CD4-positive, alpha-beta T cell treated with Interleukin-15 for 1 hour (primary cell): ENCODE measurements around the gene SLC16A10.
"Not testable (repeated sequence)": the region's sequence is repeated elsewhere in the genome, so short reads cannot be mapped to it uniquely, and the experiment has no call there.

Experiments used
- DNase-seq: peaks from one replicate; pipeline ENCODE4 v3.0.0-alpha.2; 2020

The SLC16A10 gene, protein sequence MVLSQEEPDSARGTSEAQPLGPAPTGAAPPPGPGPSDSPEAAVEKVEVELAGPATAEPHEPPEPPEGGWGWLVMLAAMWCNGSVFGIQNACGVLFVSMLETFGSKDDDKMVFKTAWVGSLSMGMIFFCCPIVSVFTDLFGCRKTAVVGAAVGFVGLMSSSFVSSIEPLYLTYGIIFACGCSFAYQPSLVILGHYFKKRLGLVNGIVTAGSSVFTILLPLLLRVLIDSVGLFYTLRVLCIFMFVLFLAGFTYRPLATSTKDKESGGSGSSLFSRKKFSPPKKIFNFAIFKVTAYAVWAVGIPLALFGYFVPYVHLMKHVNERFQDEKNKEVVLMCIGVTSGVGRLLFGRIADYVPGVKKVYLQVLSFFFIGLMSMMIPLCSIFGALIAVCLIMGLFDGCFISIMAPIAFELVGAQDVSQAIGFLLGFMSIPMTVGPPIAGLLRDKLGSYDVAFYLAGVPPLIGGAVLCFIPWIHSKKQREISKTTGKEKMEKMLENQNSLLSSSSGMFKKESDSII

DNA sequence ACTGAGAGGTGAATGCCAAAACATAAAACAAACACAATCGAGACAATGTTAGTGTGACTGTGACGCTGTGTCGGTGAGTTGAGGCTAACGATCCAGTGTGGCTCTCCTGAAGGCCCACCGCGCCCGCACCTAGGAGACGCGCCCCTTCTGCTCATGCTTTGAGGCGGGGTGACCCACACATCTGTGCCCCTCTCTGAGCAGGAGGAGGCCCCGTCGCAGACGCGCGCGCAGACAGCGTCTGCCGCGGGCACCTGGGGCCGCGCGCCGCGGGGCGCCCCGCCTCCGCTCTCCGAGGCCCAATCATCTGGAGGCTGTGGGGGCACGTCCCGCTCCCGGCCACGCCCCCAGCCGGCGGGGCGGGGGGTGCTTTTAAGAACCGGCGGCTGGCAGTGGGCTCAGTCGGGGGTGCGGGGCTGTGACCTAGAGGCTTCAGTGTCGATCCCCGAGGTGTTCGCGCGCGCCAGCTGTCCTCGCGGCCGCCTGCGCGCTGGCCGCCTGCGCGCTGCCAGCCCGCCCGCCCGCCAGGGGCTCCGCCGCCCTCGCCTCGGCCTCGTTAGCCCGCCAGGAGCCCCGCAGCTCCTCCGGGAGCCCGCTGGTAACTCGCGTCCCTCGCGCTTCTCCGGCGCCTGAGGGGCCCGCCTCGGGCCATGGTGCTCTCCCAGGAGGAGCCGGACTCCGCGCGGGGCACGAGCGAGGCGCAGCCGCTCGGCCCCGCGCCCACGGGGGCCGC lies at the start of gene SLC16A10:
Gene SLC16A10, plus strand, starts transcription at position 398 of the 730 bp plus-strand sequence. Its CDS starts 250 bp downstream, at position 648.
- DNase-seq: peak; percentile 88

DNA sequence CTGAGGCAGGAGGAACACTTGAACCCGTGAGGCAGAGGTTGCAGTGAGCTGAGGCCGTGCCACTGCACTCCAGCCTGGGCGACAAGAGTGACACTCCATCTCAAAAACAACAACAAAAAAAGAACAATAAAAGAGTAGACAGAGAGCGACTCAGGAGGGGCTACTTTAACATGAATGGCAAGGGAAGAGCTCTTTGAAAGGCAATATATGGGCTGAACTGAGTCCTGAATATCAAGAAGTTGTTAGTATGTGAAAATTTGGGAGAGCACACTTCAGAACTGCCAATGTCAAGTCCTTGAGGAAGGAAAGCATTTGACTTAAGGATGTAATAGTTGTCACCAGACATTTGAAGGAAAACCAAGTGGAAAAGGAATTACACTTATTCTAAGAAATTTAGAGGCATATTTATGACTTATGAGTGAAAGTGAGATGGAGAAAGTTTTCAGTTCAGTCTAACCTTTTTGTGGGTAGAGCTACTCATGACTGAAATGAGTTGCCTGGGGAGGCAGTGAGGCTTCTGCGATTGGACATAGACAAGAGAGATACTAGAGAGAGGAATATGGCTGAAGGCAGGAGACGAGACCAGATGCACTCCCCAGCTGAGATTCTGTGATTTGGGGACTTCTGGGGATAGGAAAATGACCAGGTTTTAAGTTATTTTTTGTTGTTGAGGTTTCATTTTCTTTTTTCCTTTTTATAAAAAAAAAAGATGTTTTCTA lies 48.6 kb upstream of the SLC16A10 start:
- no peak for DNase-seq

DNA sequence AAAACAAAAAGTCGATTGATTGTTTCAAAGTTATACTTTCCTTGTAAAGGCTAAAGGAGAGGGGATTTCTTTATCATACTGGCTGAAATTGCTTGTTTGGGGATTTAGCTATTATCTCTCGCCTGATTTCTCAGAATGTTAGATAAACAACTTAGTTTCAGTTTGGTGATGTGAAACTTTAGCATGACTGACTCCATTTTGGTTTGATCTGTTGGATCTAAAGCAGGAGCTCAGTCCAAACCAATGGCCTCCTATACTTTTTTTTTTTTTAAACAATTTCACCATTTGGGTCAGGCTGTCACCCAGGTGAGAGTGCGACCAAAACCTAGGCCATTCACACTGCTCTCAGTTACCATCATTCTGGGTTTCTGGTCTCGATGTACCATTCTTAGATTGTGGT lies 45.4 kb upstream of the SLC16A10 start:
- DNase-seq: no peak

DNA sequence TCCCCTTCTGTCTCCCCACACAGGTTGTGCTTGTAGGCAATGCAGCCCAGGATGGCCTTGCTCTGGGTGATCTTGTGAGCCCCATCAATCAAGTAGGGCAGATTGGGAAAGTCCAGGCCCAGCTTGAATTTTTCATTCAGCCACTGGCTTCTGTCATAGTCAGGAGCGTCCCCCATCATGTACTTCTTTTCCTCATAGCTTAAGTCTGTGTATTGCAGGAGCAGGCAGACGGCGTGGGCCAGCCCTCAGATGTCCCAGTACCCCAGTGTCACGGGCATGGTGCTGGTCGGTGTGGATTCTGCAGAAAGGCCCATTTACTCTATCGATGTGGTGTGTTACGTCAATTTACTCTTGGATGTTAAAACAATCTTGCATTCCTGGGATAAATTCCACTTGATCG lies 40.1 kb upstream of the SLC16A10 start:
- DNase-seq: no peak

DNA sequence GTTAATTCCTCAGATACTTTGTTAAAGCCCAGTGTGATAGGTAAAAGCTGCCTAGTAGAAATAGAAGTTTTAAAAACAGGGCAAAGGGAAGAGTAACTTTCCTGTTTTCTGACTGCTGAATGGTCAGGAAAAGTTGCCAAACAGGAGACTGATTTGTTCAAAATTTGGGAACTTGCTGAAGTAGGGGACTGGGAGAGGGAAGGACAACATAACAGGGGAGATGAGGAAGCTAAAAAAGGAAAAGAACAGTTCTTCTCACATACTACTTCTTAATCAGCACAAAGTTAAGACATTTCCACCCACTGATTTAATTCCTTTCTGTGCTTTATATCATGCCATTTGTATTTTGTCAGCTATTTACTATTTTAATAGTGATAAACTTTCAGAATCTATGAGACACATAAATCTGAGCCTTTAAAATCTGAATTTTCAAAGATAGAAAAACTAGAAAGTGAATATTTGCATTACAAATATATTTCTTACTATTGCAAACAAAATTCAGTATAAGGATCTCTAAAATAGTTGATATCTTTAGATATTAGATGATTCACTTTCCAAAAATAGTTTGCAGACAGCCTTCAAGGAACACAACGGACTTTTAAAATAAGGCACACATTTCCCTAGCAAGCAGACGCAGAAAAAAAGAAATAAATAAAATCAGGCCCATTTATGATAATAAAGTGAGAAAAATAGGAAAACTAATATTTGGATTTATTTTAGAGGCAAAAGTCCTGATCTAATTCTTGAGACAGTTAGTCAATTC lies 36.9 kb upstream of the SLC16A10 start:
- DNase-seq: no peak

DNA sequence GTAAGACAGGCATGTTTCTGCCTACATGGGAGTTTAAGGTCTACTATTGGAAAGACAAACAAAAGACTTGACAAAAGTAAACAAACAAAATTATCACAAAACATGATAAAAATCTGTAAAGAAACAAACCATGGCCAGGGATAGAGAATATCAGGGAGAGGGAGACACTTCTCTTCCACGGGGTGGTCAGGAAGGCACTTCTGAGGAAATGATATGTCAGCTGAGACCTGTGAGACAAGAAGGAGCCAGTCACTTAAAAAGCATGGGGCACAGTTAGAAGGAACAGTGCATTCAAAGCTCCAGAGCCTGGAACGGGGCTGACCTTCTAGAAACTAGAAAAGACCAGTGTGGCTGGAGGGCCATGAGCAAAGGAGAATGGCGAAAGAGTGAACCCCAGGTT lies 35.1 kb upstream of the SLC16A10 start:
- no peak for DNase-seq

DNA sequence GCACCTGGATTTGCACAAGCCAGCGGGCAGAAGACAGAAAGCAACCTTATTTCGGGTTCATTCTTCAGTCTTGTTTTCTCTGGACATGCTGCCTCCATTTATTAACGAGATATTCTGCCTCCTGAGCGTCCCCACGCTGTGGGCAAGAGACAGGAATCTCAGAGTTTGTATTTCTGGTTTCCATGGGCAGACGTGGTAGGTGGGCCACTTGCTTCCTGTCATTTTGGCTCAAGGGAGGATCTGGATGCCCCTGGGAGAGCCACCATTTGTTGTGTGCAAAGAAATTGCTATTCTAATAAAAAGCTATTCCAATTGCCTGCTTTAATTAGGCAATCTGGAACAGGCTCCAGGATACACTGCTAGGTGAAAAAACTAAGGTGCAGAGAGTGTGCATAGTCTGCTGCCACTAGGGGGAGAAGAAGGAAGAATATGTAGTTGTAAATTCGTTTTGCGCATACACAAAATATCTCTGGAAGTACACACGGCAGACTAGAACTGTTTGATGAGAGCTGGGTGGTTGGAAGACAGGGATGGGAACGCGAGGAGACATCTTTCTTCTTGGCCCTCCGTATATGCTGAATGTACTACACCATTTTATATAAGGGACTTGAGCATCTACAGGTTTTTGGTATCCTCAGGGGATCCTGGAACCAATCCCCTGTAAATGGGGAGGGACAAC lies 30.1 kb upstream of the SLC16A10 start:
- DNase-seq: no peak

DNA sequence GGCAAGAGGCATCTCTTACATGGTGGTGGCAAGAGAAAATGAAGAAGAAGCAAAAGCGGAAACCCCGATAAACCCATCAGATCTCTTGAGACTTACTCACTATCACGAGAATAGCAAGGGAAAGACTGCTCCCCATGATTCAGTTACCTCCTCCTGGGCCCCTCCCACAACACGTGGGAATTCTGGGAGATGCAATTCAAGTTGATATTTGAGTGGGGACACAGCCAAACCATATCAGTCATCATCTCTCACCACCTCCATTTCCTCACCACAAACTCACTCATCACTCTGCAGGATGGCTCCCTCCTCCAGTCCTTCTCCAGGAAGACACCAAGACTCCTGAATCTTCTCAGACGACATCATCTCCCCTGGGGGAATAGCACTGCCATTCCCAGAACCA lies 25.8 kb upstream of the SLC16A10 start:
- no peak for DNase-seq

DNA sequence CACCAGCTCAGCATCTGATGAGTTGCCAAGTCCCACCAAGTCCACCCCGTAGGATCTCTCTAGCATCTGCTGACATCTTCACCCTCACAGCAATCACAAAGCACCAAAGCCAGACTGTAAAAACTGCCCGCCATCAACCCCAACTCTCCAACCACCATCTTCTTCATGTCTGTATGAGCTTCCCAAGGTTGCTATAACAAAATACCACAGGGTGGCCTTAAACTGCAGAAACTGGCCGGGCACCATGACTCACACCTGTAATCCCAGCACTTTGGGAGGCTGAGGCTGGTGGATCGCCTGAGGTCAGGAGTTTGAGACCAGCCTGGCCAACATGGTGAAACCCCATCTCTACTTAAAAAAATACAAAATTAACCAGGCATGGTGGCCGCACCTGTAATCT lies 25.3 kb upstream of the SLC16A10 start:
- DNase-seq: not testable (repeated sequence)

DNA sequence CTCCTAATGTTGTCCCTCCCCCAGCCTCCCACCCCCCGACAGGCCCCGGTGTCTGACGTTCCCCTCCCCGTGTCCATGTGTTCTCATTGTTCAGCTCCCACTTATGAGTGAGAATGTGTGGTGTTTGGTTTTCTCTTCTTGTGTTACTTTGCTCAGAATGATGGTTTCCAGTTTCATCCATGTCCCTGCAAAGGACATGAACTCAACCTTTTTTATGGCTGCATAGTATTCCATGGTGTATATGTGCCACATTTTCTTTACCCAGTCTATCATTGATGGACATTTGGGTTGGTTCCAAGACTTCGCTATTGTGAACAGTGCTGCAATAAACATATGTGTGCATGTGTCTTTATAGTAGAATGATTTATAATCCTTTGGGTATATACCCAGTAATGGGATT lies 24.4 kb upstream of the SLC16A10 start:
- not testable (repeated sequence) for DNase-seq

DNA sequence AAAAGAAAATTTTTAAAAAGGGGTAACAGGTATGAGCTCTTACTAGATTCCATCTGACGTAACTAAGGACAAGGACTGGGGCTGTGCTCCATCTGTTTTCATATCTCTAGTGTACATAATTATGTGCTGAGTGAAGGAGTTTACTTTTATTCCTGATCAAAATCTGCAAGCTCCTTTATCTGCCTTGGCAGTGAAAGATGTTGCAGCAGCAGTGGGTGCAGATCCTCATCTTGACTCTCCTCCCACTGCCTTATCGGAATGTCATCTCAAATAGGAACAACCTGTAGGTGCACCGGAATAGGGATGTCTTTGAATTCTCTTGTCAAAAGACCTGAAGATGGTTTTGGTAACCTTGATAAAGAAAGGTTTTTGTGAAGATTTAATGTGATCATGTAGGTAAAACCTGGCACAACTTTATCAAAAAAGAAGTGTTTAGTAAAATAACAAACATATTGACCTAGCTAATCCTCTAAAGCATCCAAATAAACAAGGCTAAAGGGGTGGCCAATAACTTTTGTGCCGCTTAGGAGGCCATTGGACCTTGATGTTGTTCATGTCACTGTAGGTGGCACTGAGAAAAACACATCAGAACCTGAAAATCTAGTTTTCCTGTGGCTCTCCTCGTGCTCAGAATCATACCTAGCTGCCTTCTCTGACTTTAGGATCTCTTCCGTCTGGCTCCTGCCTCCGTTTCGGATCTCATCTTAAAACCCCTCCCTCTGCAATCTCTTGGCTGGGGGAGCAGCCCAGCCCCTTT lies 19.0 kb upstream of the SLC16A10 start:
- DNase-seq: no peak

DNA sequence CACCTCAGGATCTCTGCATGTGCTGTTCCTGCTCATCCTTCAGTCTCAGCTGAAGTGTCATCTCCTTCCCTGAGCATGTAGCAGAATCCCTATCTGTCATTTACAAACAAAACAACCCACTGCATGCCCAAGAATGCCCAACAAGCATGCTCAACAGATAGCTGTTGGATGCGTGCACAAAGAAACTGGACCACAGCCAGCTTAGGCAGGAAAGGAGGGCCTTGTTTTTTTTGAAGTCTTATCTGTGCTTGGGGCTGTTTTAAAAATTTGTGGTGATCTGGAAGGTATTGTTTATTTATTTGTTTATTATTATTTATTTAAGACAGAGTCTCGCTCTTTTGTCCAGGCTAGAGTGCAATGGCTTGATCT lies 18.5 kb upstream of the SLC16A10 start:
- DNase-seq: no peak

DNA sequence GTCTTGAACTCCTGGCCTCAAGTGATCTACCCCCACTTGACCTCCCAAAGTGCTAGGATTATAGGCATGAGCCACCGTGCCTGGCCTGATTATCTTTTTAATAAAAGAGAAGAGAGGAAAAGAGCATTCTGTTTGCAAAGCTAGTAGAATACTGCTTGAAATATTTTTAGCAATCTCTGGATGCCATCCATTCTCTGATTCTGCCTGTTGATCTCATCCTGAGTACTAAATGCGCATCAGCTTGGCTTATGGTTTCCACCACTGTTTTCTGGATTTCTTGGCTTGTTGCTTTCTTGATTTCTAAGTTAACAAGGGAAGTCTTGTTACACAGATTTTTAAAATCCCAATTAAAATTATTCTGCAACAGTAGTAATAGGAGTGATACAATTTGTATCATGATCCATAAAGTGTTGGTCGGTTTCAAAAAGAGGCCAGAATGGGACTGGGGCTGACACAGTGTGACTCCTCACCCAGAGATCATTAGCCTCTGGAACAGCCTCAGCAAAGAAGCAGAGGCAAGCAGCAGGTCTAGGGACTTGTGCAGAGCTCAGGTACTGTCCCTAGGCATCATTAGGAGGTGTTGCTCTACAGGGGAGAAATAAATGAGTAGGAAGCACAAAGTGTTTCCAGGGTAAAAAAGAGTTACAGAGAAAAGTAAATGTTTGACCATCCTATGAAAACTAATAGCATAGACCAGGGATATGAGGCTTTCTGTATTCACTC lies 17.8 kb upstream of the SLC16A10 start:
- DNase-seq: no peak

DNA sequence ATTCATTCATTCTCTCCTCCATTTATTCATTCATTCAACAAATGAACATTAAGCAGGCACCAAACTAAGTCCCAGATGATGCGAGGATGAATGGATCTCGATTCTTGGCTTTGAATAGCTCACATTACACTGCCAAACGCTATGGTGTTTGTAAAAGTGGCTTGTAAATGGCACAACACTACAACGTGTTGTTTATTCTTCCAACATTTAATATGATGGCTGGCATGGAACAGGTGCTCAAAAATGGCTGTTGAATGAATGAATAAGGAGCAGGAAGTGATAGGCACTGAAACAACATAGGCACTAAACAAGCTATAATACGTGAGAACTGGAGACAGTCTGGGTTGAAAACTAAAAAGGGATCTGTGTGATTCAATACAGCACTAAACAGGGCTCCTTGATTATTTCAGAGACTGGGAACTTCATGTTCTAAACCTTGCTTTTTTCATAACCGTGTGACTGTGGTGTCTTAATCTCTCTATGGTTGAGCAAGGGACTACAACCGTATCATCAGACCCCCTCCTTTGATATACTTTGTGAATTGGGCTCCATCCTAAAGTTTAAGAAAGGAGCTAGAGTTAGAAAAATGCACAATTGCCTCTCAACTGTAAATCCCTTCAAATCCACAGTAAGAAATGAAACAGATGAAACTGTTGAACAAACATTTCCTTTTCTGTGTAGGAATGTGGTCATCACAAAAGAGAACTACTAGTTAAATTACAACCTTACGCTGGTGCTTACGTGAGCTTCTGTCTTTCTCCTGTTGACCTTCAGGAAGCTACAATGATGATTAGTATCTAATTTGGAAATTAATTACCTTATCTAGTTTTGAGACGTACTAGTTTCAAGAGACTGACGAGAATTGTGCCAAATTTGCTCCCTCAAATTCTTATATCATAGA lies 16.9 kb upstream of the SLC16A10 start:
- no peak for DNase-seq

DNA sequence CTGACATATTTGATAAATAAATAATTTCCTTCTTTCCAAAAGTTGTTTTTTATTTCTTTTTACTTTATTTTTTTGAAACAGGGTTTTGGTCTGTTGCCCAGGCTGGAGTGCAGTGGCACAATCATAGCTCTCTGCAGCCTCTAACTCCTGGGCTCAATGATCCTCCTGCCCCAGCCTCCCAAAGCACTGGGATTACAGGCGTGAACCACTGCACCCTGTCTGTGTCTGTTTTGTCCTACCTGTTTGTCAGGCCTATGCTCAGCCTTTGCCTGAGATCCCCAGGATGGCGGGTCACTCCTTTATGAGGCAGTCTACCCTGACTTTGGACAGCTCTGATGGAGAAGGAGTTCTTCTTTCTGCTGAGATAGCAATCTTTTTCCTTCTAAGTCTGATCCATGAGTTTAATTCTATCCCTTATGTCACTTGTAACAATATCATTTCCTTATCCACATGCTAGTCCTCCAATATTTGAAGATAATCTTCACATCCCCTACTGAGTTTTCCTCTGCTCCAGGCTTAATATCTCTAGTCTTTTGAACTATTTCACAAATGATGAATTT lies 14.4 kb upstream of the SLC16A10 start:
- no peak for DNase-seq

DNA sequence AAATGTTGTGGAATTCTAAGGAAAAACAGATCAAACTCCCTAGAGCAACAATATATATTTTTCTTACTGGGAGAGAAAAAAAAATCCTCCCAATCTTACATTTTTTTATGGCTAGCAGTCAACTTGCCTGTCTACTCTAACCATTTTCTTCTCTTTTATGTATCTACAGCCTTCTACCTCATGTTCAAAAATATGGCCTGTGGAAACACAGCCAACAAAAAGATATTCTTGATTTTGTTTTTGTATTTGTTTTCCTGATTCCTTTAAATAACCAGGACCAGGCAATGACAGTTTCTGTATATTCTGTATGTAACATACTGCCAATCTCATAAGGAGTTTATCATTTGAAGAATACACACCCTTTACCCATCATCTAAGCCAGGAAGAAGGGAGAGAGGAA lies 13.0 kb upstream of the SLC16A10 start:
- no peak for DNase-seq

DNA sequence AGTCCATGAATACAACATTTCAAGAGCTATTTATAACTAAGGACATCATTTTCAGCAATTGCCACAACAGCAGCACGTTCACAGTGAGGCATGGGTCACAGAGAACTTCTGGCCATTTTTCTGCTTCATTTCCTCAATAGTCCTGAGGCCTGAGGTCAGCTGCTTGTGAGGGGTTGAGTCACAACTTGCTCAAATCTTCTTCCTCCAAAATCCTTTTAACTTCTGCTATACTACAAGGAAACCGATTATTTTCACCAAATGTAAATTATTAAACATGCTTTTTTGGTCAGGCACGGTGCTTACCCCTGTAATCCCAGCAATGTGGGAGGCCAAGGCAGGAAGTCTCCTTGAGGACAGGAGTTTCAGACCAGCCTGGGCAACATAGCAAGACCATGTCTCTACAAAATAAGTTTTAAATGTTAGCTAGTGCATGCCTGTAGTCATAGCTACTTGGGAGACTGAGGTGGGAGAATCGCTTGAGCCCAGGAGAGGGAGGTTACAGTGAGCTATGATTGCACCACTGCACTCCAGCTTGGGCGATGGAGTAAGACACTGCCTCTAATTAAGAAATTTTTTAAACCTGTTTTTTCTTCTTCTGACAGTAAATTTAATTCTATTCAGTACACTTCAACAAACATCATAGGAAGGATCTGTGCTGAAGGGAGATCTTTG lies 11.1 kb upstream of the SLC16A10 start:
- no peak for DNase-seq

DNA sequence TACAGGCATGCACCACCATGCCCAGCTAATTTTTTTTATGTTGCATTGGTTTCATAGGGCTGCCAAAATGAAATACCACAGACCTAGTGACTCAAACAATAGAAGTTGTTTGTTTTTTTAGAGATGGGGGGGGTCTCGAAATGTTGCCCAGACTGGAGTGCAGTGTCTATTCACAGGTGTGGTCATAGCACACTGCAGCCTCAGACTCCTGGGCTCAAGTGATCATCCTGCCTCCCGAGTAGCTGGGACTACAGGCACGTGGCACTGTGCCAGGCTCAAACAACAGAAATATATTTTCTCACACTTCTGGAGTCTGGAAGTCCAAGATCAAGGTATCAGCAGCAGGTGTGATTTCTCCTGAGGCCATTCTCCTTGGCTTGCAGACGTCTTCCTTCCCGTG lies 6.6 kb upstream of the SLC16A10 start:
- no peak for DNase-seq

DNA sequence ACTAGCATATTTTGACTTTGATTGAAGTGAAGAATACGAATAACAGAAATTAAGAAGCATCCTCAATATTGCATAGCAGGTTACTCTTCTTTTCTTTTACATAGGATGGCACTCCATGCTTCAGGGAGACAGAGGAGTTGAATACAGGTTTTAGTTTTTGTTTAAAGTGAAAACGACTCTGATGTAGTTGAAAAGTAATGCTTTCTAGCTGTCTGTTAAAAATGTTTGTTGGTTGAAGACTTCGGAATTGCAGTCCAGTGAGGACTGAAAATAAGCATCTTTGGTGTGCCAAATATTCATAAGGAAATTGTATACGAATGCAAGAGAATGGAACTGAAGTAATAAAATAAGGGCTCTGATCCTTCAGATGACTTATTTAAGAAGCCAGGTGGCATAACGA lies 618 bp upstream of the SLC16A10 start:
- DNase-seq: no peak
